HG02642 (cell line): Measurements from ENCODE around the gene CCN2.

ENCODE experiments used
- ATAC-seq: cut with Tn5 transposase; IDR thresholded peaks from one replicate; pipeline ENCODE4 v1.9.1; 2021; ENCODE audit warnings: mild to moderate bottlenecking; ENCODE audit not compliant: unreplicated experiment, poor library complexity

CCN2 gene

DNA sequence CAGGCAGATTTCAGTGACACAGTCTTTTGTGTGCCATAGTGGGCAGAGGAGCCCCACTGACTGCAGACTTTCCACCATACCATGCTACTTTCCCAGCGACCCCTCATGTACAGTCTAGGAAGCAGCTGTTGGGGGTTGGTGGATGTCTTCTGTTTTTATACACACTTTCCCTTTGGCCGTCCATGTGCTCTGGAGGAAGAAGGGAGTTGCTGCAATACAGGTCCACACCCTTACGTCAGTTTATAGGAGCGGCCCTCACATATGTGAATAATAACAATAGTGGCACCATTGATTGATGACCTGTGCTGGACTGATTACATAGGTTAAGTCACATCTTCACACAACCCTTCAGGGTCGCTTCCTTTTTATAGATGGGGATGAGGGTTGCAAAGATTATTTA, 17.5 kb upstream of the CCN2 start:
- ATAC-seq = no peak

DNA sequence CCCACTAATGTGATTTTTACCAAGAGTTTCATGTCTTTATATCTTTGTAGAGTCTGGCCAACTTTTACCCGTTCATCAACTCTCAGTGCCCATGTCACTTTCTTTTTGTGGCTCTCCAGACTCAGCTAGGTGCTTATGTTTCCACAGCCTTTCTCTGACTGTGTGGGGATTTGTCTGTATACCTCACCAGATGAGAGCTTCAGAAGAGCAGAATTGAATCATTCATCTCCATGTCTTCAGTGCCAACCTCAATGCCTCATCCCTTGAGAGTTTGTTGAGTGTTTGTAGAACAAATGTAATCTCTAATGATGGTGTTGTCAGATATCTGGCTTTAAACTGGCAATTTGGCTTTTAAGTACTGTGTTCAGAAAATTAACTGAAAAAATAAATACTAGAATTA, 16.8 kb upstream of the CCN2 start:
- ATAC-seq = no peak

DNA sequence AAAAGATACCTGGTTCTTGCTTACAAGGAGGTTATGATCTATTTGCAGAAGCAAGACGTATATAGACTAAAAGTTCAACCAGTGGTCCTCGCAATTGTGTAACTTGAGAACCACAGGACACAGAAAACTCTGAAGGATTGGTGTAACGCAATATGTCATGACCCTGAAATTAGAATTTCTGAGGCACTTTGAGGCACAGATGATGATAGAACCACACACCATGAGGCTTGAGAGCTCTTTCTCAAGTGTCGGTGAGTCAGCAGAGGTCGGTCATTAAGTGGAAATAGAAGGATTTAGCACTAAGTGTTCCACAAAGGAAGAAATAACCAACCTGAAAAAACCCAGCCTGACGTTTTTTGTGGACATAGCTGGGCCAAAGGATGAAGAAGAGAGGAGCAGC, 15.3 kb upstream of the CCN2 start:
- no peak for ATAC-seq

DNA sequence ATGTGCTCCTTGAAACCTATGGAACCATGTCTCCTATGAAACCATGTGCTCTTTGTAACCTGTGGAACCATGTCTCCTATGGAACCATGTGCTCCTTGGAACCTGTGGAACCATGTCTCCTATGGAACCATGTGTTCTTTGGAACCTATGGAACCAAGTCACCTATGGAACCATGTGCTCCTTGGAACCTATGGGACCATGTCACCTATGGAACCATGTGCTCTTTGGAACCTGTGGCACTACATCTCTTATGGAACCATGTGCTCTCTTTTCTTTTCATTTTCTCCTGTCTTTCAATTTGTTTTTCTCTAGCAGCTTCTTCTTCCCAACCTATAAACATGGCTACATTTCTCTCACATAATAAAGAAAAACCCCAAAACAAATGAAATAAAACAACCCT, 11.9 kb upstream of the CCN2 start:
- no peak for ATAC-seq

DNA sequence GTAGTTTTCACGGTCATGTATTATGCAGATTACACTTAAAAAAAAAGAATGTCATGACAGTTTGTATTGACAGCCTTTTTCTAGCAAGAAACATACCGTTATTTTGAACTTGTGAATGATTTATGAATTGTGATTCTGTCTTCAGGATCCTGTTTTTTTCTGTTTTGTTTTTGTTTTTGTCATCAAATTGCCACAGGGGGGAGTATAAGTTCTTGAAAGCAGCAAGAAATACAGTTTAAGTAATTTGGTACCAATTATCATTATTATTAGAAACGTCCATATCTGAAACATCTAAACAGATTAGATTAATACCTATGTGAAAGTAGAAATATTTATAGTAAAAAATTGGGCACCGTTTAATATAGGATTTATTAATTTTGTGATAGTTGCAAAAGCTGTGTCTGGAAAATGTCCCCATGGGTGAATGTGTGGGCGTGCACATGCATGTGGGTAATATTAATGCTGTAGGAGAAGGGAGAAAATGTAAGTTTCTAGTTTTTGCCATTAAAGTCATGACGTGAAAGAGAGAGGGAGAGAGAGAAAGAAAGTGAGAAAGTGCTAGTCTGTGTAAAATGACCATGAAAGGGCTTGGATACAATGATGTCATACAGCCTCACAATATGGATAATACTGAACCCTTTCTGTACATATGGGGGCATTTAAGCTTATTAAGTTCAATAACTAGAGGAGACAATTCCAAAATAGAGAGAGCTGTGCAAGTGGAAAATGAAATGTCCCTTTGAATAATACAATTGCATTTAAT, 9.4 kb upstream of the CCN2 start:
- no peak for ATAC-seq

DNA sequence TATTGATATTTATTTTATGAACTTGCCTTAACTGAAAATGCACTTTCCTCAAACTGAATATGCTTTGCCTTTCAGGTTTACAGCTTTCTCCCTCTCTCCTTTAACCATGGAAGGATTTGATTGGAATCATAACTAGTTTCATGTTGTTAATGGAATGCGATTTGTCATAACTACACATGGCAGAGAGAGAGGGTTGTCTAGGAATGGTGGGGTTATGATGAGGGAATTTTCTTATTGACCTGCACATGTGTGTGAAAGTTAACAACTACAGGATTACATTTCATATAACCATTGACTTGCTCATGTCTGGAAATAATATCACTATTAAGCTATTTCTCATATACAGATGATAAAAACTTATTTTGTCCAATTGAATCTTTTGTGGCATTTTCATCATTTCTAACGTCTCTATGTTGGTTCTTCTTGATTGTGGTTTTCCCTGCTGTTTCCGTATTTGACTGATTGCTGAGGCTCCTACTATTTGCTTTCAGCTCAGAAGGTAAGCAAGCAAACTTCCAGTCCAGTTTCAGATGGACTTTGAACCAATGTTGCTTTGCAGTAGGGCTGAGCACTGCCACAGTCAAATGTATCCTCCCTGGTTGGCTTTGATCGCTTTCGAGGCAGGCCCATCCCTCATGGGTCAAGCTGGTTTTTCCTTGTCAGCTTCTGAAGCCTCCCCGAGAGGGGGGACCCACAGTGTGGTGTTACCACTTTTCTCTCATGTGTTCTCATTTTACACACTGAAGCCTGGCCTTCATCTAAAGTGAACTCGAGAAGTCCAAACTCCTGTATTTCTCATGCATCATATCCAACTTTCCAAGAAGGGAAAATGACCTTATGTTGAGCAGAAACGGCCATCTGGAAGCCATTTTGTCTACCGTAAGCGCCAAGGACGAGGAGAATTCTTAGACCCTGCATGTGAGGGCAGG, 7.6 kb upstream of the CCN2 start:
- no peak for ATAC-seq

DNA sequence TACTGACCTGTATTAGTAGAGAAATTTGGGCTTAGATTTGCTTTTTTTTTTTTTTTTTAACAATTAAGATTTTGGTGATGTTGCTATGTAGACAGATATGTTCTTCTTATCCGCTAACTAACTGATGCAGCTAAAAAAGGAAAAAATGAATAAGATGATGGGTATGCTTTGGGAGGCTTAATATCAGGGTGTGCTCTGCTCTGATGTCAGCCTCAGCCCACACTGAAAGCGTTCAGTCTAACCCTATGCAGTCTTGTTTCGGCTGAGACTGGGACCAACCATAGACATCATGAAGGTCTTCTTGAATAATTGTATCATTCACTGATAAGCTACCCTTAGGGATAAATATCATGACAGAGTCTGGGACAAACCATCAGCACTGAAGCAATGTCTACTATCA, 6.9 kb upstream of the CCN2 start:
- no peak for ATAC-seq

DNA sequence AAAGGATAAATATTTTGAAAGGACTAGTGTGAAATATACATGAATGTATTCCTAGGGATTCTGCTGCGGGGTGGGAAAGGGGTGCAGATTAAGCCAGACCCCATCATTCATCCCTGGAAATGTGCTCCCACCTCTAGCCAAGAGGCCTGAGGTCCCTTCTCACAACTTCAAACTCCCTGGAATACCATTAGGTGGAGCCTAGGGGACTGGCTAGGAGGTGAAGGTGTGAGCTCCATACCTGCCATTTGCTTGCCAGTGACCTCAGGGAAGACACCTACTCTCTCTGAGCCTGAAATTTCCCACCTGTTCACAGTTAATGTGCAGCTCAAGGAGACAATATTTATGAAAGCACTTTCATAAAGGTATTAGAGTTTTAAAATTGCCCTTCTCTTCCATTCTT, 4.7 kb upstream of the CCN2 start:
- no peak for ATAC-seq

DNA sequence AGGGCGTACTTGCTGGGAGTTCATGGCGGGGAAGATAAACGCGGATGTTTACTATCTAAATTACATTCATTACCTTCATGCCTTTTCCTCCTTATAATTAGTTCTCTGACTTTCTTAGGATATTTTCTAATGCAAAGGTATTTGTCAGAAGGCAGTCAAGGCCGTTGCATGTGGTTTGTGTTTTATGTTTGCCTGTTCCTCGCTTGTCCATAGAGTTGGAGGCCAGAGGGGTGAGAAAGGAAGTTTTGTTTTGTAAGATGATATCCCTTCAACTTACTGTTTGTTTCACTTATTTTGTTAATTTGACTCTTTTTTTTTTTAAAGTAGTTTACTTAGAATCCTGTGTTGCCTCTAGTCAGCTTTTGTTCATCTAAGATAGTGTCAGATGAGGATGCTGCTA, 4.0 kb upstream of the CCN2 start:
- ATAC-seq = no peak

DNA sequence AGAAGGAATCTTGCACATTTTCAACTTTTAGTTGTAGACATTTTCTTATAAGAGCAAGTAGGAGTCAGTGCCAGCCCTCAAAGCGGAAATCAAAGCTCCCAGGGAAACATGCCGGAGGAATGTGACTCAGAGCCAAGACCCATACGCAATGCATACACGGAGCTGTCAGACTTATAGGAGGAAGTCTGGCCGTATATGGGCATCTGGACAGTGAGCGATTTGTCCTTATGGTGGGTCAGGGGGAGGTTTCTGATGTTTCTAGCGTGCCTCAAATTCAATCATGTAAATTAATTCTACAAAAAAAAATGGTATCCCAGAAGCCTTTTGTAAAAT, 3.6 kb upstream of the CCN2 start:
- ATAC-seq = no peak

DNA sequence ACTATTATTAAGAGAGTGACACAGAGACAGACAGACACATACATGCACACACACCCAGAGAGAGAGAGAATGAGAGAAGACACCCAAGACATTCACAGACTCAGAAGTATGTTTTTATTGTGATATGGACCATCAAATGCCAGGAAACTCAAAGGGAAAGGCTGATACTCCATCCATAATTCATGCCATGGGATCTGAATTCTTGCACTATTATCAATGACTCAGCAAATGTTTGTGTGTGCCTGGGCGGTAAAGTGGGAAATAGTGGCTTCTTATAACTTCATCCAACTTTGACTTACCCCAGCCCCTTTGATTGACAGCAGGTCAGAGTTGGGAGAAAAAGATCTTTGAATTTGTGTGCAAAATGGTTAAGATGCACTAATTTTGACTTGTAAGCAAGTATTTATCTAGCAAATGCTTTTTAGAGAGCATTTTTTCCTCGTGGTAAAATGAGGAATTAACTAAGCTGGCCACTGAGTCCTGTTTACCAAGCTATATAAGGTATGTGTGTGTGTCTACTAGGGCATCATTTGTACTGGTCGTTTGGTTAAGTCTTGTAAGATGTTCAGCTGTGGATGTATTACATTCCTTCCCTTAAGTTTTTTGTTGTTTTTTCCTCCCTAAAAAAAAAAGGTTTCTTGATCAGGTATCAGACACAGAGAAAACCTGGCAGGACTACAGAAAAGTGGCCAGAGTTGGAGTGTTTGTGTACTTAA, 3.0 kb upstream of the CCN2 start:
- no peak for ATAC-seq

DNA sequence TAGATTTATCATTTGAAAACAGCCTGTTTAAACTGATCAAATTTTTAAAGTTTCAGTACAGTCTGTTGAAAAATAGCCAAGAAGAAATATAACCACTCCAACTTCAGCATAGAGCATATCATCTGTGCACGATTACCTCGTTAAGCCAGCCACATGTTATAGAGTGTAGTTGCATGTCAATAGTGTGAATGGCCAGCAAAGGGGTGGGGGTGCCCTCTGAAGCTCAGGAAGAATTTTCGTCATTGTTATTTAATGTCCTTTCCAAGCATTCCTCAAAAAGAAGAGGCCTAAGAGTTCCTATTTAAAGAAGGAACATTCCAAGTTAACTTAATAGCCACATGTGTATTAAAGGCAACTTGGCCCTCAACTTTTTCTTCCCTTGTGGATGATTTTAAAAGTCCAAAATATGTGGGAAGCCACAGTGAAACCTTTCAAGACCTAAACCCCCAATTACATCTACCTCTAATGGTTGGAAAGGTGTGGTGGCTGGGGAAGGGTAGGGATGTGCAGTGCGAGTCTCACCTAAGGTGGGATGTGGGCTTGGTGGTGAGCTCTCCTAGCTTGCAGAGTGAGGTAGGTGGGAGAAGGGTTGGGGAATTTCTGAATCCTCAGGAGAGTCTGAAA, 1.8 kb upstream of the CCN2 start:
- ATAC-seq = no peak

DNA sequence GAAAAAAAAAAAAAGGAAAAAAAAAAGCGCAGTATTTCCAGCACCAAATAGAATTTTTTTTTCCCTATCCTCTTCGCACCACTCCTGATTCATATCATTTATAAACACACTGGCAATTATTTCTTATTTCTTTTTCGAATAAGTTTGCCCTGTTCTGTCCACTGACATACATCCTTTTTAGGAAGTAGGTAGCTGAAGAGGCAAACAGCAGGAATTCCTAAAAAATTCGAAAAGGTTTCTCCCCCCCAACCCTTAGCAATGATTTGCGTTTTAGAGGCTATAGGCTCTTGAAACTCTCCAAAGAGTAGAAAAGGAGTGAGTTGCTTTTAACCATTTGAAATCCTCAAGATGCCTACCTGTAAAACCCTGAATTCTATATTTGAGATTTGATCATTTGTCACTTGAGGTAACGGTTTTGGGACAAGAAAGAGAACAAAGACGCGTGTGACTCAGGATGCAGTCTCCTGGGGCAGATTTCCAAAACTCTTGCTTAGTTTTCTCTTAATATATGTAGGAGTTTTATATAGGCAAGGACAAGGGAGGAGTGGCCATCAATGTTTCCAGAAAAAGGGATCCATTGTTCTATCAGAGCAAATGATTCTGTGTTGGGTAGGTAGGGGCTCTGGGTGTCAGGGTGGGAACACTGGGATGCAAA, 531 bp upstream of the CCN2 start:
- ATAC-seq = no peak

DNA sequence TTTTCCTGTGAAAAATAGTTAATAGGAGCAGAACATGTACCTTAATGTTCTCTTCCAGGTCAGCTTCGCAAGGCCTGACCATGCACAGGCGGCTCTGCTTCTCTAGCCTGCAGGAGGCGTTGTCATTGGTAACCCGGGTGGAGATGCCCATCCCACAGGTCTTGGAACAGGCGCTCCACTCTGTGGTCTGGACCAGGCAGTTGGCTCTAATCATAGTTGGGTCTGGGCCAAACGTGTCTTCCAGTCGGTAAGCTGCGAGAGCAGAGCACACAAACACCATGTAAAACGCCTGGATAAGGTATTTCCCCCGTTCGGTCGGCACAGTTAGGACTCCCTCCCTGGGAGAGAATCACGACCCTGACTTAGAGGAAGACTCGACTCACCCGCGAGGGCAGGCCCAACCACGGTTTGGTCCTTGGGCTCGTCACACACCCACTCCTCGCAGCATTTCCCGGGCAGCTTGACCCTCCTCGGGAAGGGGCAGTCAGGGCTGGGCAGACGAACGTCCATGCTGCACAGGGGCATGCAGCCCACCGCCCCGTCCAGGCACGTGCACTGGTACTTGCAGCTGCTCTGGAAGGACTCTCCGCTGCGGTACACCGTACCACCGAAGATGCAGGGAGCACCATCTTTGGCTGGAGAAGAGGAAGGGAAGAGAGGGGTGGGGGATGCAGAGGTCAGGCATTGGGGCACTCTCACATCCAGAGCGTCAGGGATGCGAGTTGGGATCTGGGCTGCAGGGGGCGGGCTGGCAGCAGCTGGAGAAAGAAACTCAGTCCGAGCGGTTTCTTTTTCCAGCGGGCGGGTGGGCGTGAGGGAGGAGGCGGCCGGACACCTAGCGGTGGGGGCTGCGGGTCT, 1.0 kb downstream of the CCN2 start:
- peak; percentile 55 for ATAC-seq

DNA sequence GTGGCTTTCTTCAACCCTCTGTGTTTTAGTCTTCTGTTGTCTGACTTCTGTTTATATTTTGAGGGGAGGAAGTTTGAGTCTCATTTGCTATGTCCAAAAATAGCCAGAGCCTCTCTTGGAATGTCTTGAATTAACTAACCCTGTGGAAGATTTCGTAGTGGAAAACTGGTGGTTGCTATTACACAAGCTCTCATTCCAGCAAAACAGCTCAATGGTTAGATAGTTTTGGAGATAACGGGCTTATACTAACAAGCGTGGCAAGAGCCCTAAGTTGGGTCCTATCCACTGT, 1.6 kb downstream of the CCN2 start:
- no peak for ATAC-seq

DNA sequence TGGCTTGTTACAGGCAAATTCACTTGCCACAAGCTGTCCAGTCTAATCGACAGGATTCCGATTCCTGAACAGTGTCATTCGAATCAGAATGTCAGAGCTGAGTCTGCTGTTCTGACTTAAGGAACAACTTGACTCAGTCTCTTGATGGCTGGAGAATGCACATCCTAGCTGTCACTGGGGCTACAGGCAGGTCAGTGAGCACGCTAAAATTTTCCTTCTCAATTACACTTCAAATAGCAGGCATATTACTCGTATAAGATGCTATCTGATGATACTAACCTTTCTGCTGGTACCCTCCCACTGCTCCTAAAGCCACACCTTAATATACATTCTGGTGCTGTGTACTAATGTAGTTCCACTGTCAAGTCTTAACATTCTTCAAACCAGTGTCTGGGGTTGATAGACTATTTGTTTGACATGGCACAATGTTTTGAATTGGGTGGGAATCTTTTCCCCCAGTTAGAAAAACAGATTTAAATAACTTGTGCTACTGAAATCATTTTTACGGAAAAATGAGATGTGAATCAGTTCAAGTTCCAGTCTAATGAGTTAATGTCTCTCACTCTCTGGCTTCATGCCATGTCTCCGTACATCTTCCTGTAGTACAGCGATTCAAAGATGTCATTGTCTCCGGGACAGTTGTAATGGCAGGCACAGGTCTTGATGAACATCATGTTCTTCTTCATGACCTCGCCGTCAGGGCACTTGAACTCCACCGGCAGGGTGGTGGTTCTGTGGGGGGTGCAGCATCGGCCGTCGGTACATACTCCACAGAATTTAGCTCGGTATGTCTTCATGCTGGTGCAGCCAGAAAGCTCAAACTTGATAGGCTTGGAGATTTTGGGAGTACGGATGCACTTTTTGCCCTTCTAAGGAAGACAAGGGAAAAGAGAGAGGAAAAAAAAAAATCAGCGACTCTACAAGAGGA, 2.2 kb downstream of the CCN2 start:
- ATAC-seq = no peak

DNA sequence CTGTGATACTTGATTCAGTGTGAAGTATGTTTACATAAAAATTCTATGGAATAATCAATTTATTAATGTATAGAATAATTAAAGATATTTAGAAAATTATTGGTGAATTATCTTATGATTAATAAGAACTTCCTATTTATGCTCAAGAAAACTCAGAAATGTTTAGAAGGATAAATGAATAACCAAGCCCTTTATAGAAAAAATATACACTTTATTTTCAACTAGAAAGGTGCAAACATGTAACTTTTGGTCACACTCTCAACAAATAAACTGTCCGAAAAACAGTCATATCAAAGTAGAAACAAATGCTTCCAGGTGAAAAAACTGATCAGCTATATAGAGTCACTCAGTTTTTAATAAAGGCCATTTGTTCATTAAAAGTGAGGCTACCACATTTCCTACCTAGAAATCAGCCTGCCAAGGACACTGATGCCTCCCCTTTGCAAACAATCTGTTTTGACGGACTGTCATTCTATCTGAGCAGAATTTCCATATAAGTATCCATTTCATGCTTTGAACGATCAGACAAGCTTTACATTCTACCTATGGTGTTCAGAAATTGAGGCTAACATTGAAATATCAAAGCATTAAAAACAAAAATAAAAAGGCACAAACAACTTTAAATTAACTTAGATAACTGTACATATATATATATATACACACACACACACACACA, 3.0 kb downstream of the CCN2 start:
- ATAC-seq = no peak
